HUDEP-2 (cell line): ENCODE measurements around the gene OTX2.

Experiments
- DNase-seq, 76 experiments: peaks; one replicate each; lab custom pipeline; 2025; ENCODE audit not compliant: unreplicated experiment in 76 of 76; lab: John Stamatoyannopoulos, UW

The OTX2 gene

DNA sequence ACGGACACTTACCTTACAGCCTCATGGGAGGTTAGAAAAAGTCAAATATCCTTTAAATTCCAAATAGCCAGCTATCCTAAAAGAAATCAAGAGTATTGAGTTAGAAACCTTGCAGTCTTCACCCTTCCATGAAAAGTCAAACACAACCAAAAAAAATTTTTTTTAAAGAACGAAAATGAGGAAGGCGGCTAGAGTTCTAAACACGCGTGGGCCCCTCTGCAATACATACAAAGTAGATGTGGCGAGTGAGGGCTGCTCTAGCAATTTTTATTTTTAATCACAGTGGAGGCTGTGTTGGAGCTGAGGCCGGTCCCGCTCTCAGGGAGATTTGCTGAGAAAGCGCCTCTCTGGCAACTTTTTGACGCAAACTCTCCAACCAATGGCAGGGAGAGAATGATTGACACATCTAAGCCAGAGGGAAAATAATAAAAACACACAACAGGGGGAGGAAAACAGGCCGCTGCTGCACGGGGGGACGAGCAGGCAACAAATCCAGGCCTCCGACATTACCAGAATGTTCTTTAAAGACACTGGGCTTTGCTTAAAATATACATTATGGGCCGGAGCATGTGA lies at the start of gene OTX2:
OTX2 (minus strand) TSS at position 333 of the 573 bp plus-strand sequence. CDS start 5,023 bp downstream, outside the sequence.
- DNase-seq = no peak

DNA sequence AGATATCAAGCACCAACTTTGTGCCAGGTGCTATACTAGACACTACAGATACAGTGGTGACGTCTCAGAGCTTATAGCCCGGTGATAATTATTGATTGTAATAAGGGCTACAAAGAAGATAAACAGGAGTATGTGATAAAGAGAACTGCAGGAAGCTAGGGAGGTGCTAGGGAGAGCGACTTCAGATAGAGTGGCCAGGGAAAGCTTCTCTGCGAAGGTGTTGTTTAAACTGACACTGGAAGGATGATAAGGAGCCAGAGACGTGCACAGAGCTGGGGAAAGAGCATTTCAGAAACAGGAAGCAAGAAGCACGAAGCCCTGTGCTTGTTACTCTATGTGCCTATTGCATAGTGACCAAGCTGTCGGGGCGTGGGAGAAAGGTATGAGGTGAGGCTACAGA lies 48.1 kb upstream of the OTX2 start:
- DNase-seq = no peak

GRCh38 chr14:56857216-56857615 lies 46.9 kb upstream of the OTX2 start:
- no peak for DNase-seq

- DNase-seq = no peak
Observed at GRCh38 chr14:56855891-56856461, 45.7 kb upstream of the OTX2 start.

- DNase-seq = no peak
Observed at GRCh38 chr14:56854325-56854724, 44.0 kb upstream of the OTX2 start.

GRCh38 chr14:56846970-56847930 lies 37.0 kb upstream of the OTX2 start:
- no peak for DNase-seq

- DNase-seq = no peak
Observed at GRCh38 chr14:56844406-56845002, 34.2 kb upstream of the OTX2 start.

- DNase-seq = no peak
Observed at GRCh38 chr14:56841611-56842010, 31.3 kb upstream of the OTX2 start.

DNA sequence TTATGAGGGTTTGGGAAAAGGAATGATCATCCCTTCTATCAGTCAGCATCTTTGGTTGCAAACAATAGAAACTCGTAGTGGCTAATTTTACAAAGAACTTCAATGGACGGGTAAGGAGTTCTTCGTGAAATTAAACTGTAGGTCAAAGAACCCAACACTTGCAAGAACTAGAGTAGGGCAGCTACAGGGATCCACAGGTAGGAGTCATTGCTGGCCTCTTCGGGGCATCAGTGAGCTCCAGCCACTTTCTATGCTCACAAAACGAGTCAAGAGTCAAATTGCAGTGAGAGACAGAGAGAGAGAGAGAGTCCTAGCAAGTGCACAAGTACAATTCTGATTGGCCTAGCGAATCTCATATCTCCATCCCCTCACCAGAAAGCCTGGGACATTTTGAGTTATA lies 29.9 kb upstream of the OTX2 start:
- DNase-seq = no peak

DNA sequence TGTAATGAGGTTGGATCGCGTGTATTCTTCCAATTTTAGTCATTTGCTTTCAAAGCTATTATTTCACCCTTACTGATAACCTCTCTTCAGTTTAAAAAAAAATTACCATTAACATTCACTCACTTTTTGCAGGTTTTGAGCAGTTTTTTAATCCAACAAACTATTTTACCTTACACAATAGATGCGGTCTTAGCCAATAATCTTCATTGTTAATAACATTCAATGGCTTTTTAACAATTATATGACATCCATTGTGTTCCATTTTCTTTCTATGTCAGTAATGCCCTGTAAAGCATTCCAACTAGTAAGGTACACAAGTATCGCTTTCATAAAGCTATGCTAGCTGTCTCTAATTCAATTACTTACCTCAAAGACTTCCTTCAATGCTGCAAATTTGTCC lies 18.9 kb upstream of the OTX2 start:
- no peak for DNase-seq

GRCh38 chr14:56826214-56826613 lies 15.9 kb upstream of the OTX2 start:
- no peak for DNase-seq

DNA sequence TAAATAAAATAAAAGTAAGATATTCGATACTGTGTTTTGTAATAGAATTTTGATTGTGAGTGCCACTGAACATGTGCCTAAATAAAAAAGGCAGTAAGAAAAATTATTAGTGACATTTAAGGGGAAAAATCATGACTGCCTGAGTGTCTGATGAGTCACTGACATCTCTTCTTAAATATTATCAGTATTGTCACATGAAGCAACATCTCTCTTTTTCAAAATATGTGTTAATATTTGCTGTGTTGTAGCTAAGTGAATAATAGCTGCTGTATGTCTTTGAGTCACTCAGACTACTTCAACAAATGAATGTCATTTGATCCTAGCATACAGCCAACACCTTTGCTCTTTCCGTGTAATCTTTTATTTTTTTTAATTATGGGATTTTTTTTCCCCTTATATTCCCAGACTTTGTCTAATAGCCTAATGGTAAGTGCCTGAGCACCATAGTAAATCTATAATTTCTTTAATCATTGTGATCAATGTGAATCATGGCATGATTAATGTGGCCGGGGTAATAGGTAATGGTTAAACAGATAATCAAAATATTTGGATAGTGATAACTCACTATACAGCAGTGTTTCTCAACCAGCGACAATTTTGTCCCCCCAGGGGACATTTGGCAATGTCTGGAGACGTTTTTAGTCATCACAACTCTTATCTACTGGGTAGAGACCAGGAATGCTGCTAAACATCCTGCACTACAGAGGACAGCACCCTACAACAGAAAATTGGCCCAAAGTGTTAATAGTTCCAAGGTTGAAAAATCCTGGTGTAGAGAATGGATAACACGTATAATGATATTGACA lies 11.7 kb upstream of the OTX2 start:
- no peak for DNase-seq

- DNase-seq = no peak
Observed at GRCh38 chr14:56821177-56821576, 10.9 kb upstream of the OTX2 start.

- DNase-seq = no peak
Observed at GRCh38 chr14:56817396-56817921, 7.2 kb upstream of the OTX2 start.

DNA sequence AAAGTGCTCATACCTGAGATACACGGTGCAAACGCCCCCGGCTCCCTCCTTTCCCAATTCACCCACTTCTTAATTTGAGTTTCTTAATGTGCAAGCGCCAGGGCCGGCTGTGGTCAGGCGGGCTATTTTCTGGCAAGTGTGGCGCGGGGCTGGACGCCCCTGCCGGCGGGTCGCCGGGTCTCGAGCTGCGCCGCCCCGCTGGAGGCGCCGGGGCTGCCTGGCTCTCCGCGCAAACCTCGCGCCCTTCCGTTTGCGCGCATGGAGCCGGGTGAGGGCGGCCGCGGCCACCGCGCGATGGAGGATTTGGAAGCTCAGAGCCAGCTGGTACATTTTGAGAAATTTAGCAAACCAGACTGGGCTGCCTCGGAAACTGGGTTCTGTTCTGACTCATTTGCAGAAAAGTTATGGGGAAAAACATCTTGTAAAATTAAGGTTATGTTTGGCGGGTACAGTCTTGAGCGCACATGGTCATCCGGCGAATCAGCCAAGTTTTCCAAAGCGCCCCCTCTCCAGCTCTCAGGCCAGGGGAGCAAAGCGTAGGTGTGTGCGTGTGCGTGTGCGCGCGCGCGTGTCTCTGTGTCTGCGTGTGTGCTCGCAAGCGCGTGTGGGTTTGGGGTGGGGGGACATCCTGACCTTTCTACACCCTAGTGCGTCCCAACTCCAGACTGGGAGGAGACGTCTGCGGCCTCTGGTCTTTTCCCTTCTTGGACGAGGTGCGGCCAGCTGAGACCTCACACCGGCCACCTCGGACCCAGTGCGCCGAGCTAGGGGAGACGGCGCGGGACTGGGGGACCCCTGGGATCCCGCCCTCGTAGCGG lies 6.5 kb upstream of the OTX2 start:
- DNase-seq = no peak

- DNase-seq = no peak
Observed at GRCh38 chr14:56815745-56816144, 5.5 kb upstream of the OTX2 start.

DNA sequence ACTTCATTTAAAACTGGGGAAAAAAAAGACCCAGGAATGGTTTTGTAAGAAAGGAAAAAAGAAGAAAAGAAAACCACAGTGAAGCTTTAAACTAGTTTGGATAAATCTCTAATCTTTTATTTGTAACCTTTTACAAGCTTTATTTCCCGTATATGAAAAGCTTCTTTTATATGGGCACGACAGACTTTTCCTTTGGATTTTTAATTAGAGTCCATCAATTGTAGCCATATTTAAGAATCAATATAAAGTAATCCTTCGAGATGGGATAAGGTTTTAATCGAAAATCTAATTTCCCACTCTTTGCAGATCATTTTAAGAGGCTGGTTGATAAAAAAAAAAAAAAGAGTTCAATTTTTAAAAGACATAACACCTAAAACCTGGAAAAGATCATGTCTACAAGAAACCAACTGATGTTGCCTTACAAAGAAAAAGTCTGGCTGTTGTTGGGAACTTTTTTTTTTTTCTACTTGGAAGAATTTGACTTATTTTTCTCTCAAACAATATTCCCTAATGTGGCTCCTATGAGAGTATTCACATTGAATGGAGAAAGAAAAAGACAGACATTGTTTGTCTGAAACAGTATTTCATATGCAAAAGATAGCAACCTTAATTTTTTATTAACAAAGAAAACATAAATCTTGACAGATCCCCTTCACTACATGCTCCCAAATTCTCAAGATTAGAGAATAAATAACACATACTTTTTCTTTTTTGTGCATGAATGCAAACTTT lies 4.9 kb upstream of the OTX2 start:
- DNase-seq = no peak

DNA sequence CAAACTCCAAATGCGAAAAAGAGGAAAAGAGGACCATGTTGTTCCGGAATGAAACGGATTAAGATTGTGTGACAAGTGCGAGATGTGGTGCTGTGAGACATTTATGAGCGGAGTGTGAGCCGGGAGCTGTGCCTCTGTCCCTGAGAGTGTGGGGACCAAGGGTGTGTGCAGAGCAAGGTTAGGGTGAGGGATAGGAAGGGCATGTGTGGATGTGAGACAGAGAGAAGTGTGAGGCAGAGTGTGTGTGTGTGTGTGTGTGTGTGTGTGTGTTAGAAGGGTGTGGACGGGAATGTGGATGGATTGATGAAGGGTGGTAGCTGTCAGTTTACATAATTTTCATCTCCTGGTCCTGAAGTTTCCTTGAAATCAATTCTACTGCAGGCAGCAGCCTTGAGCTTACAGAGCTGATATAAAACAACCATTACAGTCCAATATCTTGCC lies 4.3 kb upstream of the OTX2 start:
- no peak for DNase-seq

DNA sequence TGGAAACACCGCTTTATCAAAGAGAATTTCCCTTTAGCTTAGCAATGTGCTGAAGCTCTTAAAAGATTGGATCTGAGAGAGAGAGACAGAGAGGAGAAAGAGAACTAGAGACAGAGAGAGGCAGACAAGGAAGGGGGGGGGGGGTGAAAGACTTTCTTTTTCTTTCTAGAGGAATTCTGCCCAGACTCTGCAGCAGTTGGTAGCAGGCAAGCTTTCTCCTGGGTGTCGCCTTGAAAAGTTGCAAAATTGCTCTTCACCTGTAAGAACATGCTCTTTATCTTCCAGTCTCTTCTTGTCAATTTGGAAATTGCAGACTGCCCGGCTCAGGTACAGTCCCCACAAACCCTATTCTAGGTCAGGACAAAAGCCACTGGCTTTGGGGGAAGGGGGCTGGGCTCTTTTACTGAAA lies 2.9 kb upstream of the OTX2 start:
- no peak for DNase-seq
